Activated effector memory CD4-positive, alpha-beta T cell treated with Interleukin-2 at 50 U/mL for 16 hours (primary cell): ENCODE results near the gene S100A7A.

Experiments used
- DNase-seq: peaks from one replicate; pipeline ENCODE4 v3.0.0-alpha.2; 2020

The S100A7A gene

DNA sequence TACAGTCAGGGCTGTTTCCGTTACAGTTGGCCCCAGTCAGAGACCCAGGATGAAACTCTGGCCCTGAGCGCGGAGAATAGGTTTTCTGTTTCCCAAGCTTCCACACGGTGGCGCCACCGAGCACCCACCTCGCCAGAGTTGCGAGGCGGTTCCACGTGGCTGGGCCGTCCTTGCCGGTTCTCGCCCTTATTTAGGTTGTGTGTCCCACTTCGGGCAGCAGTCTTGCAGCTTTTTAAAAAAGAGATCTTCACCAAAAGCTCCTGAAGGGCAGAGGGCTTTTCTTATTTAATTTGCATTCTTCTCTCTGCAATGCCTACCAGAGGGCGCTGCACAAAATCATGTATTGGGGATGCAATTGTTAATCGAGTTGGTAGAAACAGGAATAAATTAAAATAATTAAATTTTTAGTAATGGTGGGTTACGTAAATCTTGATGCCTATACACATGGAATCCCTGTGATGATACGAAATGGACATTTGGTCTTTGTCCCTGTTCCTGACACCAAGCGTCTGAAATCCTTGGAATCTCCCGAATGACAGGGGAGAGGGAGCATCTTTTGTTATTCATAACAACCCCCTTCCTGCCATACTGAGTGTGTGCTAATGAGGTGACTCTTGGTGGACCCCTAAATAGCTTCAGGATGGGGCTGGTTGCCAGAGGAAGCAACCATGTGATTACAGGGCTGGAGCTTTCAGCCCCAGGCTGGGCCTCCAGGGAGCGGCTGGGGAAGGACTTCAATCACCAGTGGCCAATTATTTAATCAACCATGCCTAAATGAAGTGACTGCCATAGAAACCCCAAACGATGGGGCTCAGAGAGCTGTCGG, 49.7 kb downstream of the S100A7A start:
- peak; percentile 43 for DNase-seq

DNA sequence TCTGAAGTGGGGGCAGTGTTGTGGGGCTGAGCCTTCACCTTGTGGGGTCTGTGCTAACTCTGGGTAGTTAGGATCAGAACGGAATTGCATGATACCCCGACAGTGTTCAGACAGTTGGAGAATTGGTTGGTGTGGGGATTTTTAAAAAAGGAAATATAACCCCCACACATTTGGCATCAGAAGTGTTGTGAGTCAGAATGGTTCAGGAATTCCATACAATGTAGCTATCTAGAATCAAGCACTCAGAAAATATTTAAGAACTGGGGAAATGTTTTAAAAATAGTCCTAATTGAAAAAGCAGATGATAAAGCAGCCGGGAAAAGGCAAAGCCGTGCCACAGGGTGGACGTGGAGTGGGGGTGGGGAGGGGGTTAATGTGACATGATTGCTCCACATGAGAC, 50.6 kb downstream of the S100A7A start:
- no peak for DNase-seq

DNA sequence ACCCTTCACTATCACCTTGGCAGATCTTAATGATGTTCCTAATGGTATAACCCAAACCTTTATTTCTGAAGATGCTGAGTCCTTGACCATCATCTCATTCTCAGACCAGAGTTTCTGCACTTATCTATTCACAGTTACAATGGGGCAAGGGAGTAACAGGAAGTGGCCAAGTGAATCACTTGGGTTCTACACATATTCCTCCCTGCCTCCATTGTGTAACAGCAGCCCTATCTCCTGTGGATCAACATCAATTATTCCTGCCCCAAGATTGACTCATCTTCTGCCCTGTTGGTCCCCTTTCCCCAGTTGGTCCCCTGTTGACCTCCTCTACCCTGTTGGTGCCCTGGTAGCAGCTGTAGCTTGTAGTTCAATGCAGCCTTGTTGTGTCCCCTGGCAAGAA, 54.4 kb downstream of the S100A7A start:
- no peak for DNase-seq
